H1 (cell line): ENCODE results near the gene PREB. TPM values are rescaled to one million over a fixed set of nuclear protein-coding genes. Genes with fewer than 3 reads are reported as not detected.

Source experiments
- CEBPB ChIP-seq: IDR thresholded peaks from 2 replicates; pipeline ENCODE4 v1.6.1; 2012; ENCODE audit warnings: low read depth, low read length
- JUN ChIP-seq: IDR thresholded peaks from 2 replicates; pipeline ENCODE4 v1.6.1; 2011; ENCODE audit warnings: low read depth, mild to moderate bottlenecking, improper control_type of control experiment, low read length
- polyA plus RNA-seq, 7 experiments: library from polyadenylated mRNA; depleted of rRNA in 3 of 7; stranded (reverse) in 5 of 7; unstranded in 2 of 7; fragments of >200 nt in 5 of 7; fragments of 200-250 nt in 2 of 7; gene quantifications; 1 replicate in 5 of 7; 2 replicates in 1 of 7; 4 replicates in 1 of 7; pipeline versions ENCODE4 v1.2.1 to v1.2.3, GENCODE V29; 2011 to 2013; ENCODE audit warnings: missing spikeins in 2 of 7, mixed read lengths in 2 of 7
- total RNA-seq: library from RNA; stranded (reverse); fragmentation: NEBNext Ultra II Directional; extraction: Animal tissue kit (Norgen Biotek cat#: 25700); gene quantifications from 2 replicates; pipeline ENCODE4 v1.2.1, GENCODE V29; 2021

Gene PREB
- total and polyA plus RNA-seq, 2 of the 8 experiments (the other 6 are each of a cell fraction or from before 2014, with no cell fraction given), result 54.1 to 72.2 TPM

- TF ChIP-seq CEBPB (no peak), JUN (no peak)
Observed at GRCh38 chr2:27105981-27106380, 28.5 kb downstream of the PREB start (continued).
